Measurements from ENCODE around the gene METAP1.

Gene METAP1

GRCh38 chr4:99028187-99028586 is 32.7 kb downstream of the METAP1 start:
- Histone ChIP-seq H3K4me3 (ENCODE audit: low read length) (no peak overlapping the region), H3K9ac (ENCODE audit: low read length) (no peak overlapping the region), H3K36me3 (ENCODE audit: control insufficient read depth, insufficient read depth, low read length, severe bottlenecking) (peaks cover 4% of the 10 kb centered on the region), H3K27me3 (replicated peaks; ENCODE audit: control insufficient read depth, insufficient read depth, low read length) (no peaks in the 10 kb centered on the region), H3K4me1 (ENCODE audit: control insufficient read depth, insufficient read depth, low read length) (peaks cover 14% of the 10 kb centered on the region), H3K9me3 (ENCODE audit: control insufficient read depth, low read length) (no peaks in the 10 kb centered on the region)
- peak; percentile 22 for DNase-seq (ENCODE audit: low read depth)

GRCh38 chr4:99029018-99029735 is 33.7 kb downstream of the METAP1 start:
- H3K4me1 ChIP-seq (ENCODE audit: control insufficient read depth, insufficient read depth, low read length): peaks cover 14% of the 10 kb centered on the region
- H3K9ac ChIP-seq (ENCODE audit: low read length): no peak overlapping the region

DNA sequence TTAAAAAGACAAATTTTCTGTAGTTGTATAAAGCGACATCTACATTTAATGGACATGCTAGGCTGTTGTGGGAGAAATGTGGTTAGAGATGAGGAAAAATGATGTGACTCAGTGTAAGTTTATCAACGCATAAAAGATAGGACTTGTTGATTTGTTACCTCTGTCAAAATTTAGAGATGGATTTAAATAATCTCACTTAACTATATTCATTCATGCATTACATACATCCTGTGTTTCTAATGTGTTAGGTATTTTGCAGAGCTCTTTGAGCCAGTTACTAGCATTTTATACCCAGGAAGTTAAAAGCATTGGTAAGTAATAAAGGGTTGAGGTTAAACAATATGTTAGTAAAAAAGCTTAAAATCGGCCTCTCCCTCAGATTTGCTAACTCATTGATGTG is 34.3 kb downstream of the METAP1 start:
- no peaks in the 10 kb centered on the region for H3K9me3 ChIP-seq (ENCODE audit: control insufficient read depth, low read length)
- H3K4me1 ChIP-seq (ENCODE audit: control insufficient read depth, insufficient read depth, low read length): peaks cover 14% of the 10 kb centered on the region
- H3K27me3 ChIP-seq (replicated peaks; ENCODE audit: control insufficient read depth, insufficient read depth, low read length): no peaks in the 10 kb centered on the region
- H3K36me3 ChIP-seq (ENCODE audit: control insufficient read depth, insufficient read depth, low read length, severe bottlenecking): peaks cover 4% of the 10 kb centered on the region
- DNase-seq (ENCODE audit: low read depth): no peak
- H3K9ac ChIP-seq (ENCODE audit: low read length): no peak overlapping the region
- H3K4me3 ChIP-seq (ENCODE audit: low read length): no peak overlapping the region

More at GRCh38 chr4:99029018-99029735, 33.7 kb downstream of the METAP1 start:
- Histone ChIP-seq H3K9me3 (ENCODE audit: control insufficient read depth, low read length) (no peaks in the 10 kb centered on the region), H3K27me3 (replicated peaks; ENCODE audit: control insufficient read depth, insufficient read depth, low read length) (no peaks in the 10 kb centered on the region), H3K36me3 (ENCODE audit: control insufficient read depth, insufficient read depth, low read length, severe bottlenecking) (peaks cover 4% of the 10 kb centered on the region), H3K4me3 (ENCODE audit: low read length) (no peak overlapping the region)
- peak; percentile 16 for DNase-seq (ENCODE audit: low read depth)

- H3K36me3 ChIP-seq (ENCODE audit: control insufficient read depth, insufficient read depth, low read length, severe bottlenecking): peaks cover 12% of the 10 kb centered on the region
- H3K4me3 ChIP-seq (ENCODE audit: low read length): no peak overlapping the region
Measured at GRCh38 chr4:99033956-99034355, 38.4 kb downstream of the METAP1 start.

DNA sequence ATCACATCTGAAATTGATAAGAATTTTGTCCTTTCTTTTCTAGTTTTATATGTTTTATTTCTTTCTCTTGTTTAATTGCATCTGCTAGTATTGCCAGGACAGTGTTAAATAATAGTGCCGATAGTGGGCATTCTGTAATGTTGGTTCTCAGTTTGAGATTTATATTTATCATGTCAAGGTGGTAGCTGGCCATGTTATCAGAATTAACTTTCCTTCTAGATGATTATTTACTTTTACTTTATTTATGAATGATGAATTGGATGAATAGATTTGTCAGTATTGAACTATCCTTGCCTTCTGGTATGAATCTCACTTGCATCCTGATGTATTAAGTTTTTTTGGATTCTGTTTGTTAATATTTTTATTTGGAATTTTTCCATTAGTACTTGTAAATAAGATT is 42.7 kb downstream of the METAP1 start:
- peak overlapping the region; percentile 24 for H3K4me3 ChIP-seq (ENCODE audit: low read length)
- H3K27me3 ChIP-seq (replicated peaks; ENCODE audit: control insufficient read depth, insufficient read depth, low read length): no peaks in the 10 kb centered on the region
- no peaks in the 10 kb centered on the region for H3K4me1 ChIP-seq (ENCODE audit: control insufficient read depth, insufficient read depth, low read length)
- no peak overlapping the region for H3K9ac ChIP-seq (ENCODE audit: low read length)
- peaks cover 20% of the 10 kb centered on the region for H3K36me3 ChIP-seq (ENCODE audit: control insufficient read depth, insufficient read depth, low read length, severe bottlenecking)
- peaks cover 12% of the 10 kb centered on the region for H3K9me3 ChIP-seq (ENCODE audit: control insufficient read depth, low read length)
- DNase-seq (ENCODE audit: low read depth): no peak

More at GRCh38 chr4:99033956-99034355, 38.4 kb downstream of the METAP1 start:
- H3K9me3 ChIP-seq (ENCODE audit: control insufficient read depth, low read length): peaks cover 12% of the 10 kb centered on the region
- peak; percentile 32 for DNase-seq (ENCODE audit: low read depth)
- no peaks in the 10 kb centered on the region for H3K27me3 ChIP-seq (replicated peaks; ENCODE audit: control insufficient read depth, insufficient read depth, low read length)
- H3K4me1 ChIP-seq (ENCODE audit: control insufficient read depth, insufficient read depth, low read length): peaks cover 4% of the 10 kb centered on the region
- no peak overlapping the region for H3K9ac ChIP-seq (ENCODE audit: low read length)

DNA sequence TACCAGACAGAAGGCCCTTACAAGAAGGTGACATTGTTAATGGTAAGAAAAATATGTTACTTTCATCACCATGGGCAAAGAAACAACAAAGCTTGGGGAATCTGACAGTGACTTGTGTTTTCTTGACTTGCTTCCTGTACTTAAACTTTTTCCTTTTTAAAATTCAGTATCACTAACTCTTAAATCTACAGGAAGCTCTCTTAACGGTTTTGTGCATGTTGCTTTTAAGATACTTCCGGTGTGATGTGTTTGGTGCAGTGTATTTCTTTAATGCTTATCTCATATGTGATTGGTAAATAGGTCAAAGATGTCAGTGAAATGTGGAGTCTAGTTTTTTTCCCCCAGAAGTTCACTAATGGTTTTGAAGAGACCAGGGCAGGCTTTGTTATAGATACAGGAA is 47.8 kb downstream of the METAP1 start:
- Histone ChIP-seq H3K9ac (ENCODE audit: low read length) (no peak overlapping the region), H3K9me3 (ENCODE audit: control insufficient read depth, low read length) (peaks cover 6% of the 10 kb centered on the region), H3K4me3 (ENCODE audit: low read length) (no peak overlapping the region), H3K36me3 (ENCODE audit: control insufficient read depth, insufficient read depth, low read length, severe bottlenecking) (peaks cover 29% of the 10 kb centered on the region), H3K4me1 (ENCODE audit: control insufficient read depth, insufficient read depth, low read length) (no peaks in the 10 kb centered on the region), H3K27me3 (replicated peaks; ENCODE audit: control insufficient read depth, insufficient read depth, low read length) (no peaks in the 10 kb centered on the region)
- DNase-seq (ENCODE audit: low read depth): no peak

DNA sequence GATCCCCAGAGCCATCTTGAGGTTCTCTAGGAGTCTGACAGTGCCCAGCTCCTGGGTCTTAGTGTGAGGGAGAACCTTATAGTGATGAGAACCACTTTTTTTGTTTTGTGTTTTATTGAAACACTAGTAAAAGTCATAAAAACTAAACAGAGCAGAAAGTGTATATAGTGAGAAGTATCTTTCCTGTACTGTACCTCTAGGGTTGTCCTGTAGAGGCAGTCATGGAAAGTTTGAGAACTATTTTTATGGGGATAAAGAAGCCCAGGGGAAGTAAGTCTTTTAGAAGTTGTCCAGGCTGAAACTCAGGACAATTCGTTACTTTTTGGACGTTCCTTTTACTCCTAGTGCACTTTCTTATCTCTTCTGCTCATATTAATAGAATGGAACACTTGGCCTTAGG is 52.2 kb downstream of the METAP1 start:
- Histone ChIP-seq H3K9ac (ENCODE audit: low read length) (no peak overlapping the region), H3K9me3 (ENCODE audit: control insufficient read depth, low read length) (no peaks in the 10 kb centered on the region), H3K36me3 (ENCODE audit: control insufficient read depth, insufficient read depth, low read length, severe bottlenecking) (peaks cover 41% of the 10 kb centered on the region), H3K4me3 (ENCODE audit: low read length) (no peak overlapping the region), H3K27me3 (replicated peaks; ENCODE audit: control insufficient read depth, insufficient read depth, low read length) (no peaks in the 10 kb centered on the region), H3K4me1 (ENCODE audit: control insufficient read depth, insufficient read depth, low read length) (no peaks in the 10 kb centered on the region)
- no peak for DNase-seq (ENCODE audit: low read depth)

DNA sequence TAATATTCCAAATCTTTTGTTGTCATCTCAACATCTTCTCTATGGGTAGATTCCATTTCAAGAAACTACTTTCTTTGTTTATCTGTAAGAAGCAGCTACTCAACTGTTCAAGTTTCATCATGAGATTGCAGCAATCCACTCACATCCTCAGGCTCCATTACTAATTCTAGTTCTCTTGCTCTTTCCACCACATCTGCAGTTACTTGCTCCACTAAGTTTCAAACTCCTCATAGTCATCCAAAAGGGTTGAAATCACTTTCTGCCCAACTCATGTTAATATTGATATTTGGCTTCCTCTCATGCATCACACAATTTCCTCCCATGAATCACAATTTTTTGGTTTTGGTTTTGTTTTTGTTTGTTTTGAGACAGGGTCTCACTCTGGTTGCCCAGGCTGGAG is 57.4 kb downstream of the METAP1 start:
- DNase-seq (ENCODE audit: low read depth): peak; percentile 38
- Histone ChIP-seq H3K36me3 (ENCODE audit: control insufficient read depth, insufficient read depth, low read length, severe bottlenecking) (peaks cover 30% of the 10 kb centered on the region), H3K9ac (ENCODE audit: low read length) (no peak overlapping the region), H3K27me3 (replicated peaks; ENCODE audit: control insufficient read depth, insufficient read depth, low read length) (no peaks in the 10 kb centered on the region), H3K4me3 (ENCODE audit: low read length) (no peak overlapping the region), H3K4me1 (ENCODE audit: control insufficient read depth, insufficient read depth, low read length) (peaks cover 4% of the 10 kb centered on the region), H3K9me3 (ENCODE audit: control insufficient read depth, low read length) (no peaks in the 10 kb centered on the region)

GRCh38 chr4:99054428-99054994 is 59.0 kb downstream of the METAP1 start:
- Histone ChIP-seq H3K9me3 (ENCODE audit: control insufficient read depth, low read length) (no peaks in the 10 kb centered on the region), H3K36me3 (ENCODE audit: control insufficient read depth, insufficient read depth, low read length, severe bottlenecking) (peaks cover 33% of the 10 kb centered on the region), H3K4me1 (ENCODE audit: control insufficient read depth, insufficient read depth, low read length) (peaks cover 6% of the 10 kb centered on the region), H3K27me3 (replicated peaks; ENCODE audit: control insufficient read depth, insufficient read depth, low read length) (no peaks in the 10 kb centered on the region), H3K9ac (ENCODE audit: low read length) (no peak overlapping the region), H3K4me3 (ENCODE audit: low read length) (no peak overlapping the region)
- no peak for DNase-seq (ENCODE audit: low read depth)

DNA sequence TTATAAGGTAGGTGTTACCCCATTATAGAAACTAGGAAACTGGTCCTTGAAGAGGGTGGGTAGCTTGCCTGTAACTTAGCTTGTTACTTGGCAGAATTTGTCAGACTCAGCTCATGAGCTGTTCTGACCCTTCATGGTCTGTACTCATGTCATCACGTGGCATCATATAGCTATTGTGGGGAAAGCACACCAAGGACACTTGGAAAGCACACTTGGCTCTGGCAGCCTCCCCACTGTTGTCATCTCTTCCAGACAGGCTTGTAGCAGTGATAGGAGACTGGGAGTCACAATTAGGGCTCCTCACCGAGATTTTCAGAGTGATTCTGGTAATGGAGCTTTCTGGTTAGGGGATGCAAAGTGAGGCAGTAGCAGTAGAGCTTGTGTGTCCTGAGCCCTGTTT is 62.7 kb downstream of the METAP1 start:
- Histone ChIP-seq H3K36me3 (ENCODE audit: control insufficient read depth, insufficient read depth, low read length, severe bottlenecking) (peaks cover 27% of the 10 kb centered on the region), H3K9me3 (ENCODE audit: control insufficient read depth, low read length) (no peaks in the 10 kb centered on the region), H3K27me3 (replicated peaks; ENCODE audit: control insufficient read depth, insufficient read depth, low read length) (no peaks in the 10 kb centered on the region), H3K4me3 (ENCODE audit: low read length) (no peak overlapping the region), H3K4me1 (ENCODE audit: control insufficient read depth, insufficient read depth, low read length) (peaks cover 29% of the 10 kb centered on the region), H3K9ac (ENCODE audit: low read length) (no peak overlapping the region)
- DNase-seq (ENCODE audit: low read depth): no peak

- no peak for DNase-seq (ENCODE audit: low read depth)
- peaks cover 27% of the 10 kb centered on the region for H3K36me3 ChIP-seq (ENCODE audit: control insufficient read depth, insufficient read depth, low read length, severe bottlenecking)
- H3K4me3 ChIP-seq (ENCODE audit: low read length): peak overlapping the region; percentile 6
- H3K9me3 ChIP-seq (ENCODE audit: control insufficient read depth, low read length): no peaks in the 10 kb centered on the region
- H3K4me1 ChIP-seq (ENCODE audit: control insufficient read depth, insufficient read depth, low read length): peaks cover 29% of the 10 kb centered on the region
- no peak overlapping the region for H3K9ac ChIP-seq (ENCODE audit: low read length)
- H3K27me3 ChIP-seq (replicated peaks; ENCODE audit: control insufficient read depth, insufficient read depth, low read length): no peaks in the 10 kb centered on the region
Measured at GRCh38 chr4:99059550-99059949, 64.0 kb downstream of the METAP1 start.

All from adipocyte (in vitro differentiated cells).